Measurements from ENCODE around the gene KIF4B.

The KIF4B gene

DNA sequence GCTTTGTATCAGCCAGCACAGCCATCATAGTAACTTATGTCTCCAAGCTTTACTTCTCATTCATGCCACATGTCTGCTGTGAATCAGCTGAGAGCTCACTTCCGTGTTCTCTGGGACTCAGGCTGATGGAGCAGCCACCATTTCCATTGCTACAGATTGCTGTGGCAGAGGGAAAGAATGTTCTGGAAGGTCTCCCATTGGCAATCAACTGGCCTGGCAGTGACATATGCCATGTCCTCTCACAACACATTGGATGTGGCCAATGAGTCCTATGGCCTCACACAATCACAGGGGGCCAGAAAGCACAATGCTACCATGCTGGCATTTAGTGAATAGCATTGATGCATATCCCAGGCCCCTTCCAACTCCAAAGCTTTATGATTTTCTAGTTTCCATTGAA is 44.1 kb downstream of the KIF4B start:
- TF ChIP-seq, protein P1, sequence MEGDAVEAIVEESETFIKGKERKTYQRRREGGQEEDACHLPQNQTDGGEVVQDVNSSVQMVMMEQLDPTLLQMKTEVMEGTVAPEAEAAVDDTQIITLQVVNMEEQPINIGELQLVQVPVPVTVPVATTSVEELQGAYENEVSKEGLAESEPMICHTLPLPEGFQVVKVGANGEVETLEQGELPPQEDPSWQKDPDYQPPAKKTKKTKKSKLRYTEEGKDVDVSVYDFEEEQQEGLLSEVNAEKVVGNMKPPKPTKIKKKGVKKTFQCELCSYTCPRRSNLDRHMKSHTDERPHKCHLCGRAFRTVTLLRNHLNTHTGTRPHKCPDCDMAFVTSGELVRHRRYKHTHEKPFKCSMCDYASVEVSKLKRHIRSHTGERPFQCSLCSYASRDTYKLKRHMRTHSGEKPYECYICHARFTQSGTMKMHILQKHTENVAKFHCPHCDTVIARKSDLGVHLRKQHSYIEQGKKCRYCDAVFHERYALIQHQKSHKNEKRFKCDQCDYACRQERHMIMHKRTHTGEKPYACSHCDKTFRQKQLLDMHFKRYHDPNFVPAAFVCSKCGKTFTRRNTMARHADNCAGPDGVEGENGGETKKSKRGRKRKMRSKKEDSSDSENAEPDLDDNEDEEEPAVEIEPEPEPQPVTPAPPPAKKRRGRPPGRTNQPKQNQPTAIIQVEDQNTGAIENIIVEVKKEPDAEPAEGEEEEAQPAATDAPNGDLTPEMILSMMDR (IDR thresholded peaks at IDR 0.05; ENCODE audit: insufficient read depth, missing control alignments), result no peak
- FAIRE-seq, result no peak

DNA sequence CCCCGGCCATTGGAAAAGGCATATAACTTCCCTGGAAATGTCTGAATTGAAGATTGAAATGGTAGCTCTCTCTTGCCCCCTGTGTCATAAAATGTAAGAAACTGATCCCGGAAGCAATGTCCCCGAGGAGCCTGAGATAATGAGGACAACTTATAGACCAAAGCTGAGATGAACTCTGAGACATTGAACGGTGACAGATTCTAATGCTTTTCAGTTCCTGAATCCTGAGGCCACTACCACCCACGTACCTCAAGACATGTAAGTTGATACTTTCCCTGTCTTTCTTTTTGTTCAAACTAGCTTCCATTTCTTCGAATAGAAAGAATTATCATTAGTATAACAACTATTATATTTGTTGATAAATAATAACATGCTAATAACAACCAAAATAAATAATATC is 51.0 kb downstream of the KIF4B start:
- TF ChIP-seq, protein P1 (IDR thresholded peaks at IDR 0.05; ENCODE audit: insufficient read depth, missing control alignments), result no peak
- DNase-seq (ENCODE audit: insufficient read length, low spot score), result no peak
- FAIRE-seq, result no peak

More for the DNA sequence above, 44.1 kb downstream of the KIF4B start:
- no peak for DNase-seq (ENCODE audit: insufficient read length, low spot score)

GRCh38 chr5:155066886-155067595 is 53.5 kb downstream of the KIF4B start:
- FAIRE-seq, result no peak
- DNase-seq (ENCODE audit: insufficient read length, low spot score), result no peak
- TF ChIP-seq, protein P1 (IDR thresholded peaks at IDR 0.05; ENCODE audit: insufficient read depth, missing control alignments), result no peak

All from D721Med (cell line).